H9 (cell line): ENCODE data around the gene TKFC. TPM values are rescaled to one million over a fixed set of nuclear protein-coding genes. Genes with fewer than 3 reads are reported as not detected.

Experiments
- DNase-seq: peaks from one replicate; pipeline ENCODE4 v3.0.0-alpha.2; 2017
- H2AFZ ChIP-seq: one replicate; pipeline ENCODE4 v1.6.1; 2013; ENCODE audit warnings: mild to moderate bottlenecking, low read length, control low read depth, moderate library complexity
- H2AK5ac ChIP-seq: 2 replicates; pipeline ENCODE4 v1.6.1; 2013; ENCODE audit warnings: low read length, control low read depth, mixed read lengths; ENCODE audit not compliant: insufficient read length
- H2BK120ac ChIP-seq: one replicate; pipeline ENCODE4 v1.6.1; 2013; ENCODE audit warnings: low read depth, mild to moderate bottlenecking, low read length, control low read depth, inconsistent platforms; ENCODE audit not compliant: poor library complexity, severe bottlenecking
- H2BK12ac ChIP-seq: 2 replicates; pipeline ENCODE4 v1.6.1; 2013; ENCODE audit warnings: low read length, control low read depth, mixed read lengths, low read depth; ENCODE audit not compliant: insufficient read length
- H2BK15ac ChIP-seq: 2 replicates; pipeline ENCODE4 v1.6.1; 2013; ENCODE audit warnings: low read depth, low read length, control low read depth
- H2BK20ac ChIP-seq: one replicate; pipeline ENCODE4 v1.6.1; 2013; ENCODE audit warnings: low read depth, mild to moderate bottlenecking, low read length, control low read depth, inconsistent platforms; ENCODE audit not compliant: poor library complexity, severe bottlenecking
- H2BK5ac ChIP-seq: 2 replicates; pipeline ENCODE4 v1.6.1; 2013; ENCODE audit warnings: low read length, control low read depth, mixed read lengths; ENCODE audit not compliant: insufficient read length
- H3K14ac ChIP-seq: 2 replicates; pipeline ENCODE4 v1.6.1; 2013; ENCODE audit warnings: low read length, control low read depth; ENCODE audit not compliant: insufficient read depth
- H3K18ac ChIP-seq: 2 replicates; pipeline ENCODE4 v1.6.1; 2013; ENCODE audit warnings: low read depth, mild to moderate bottlenecking, mixed read lengths, low read length, control low read depth; ENCODE audit not compliant: insufficient read length
- H3K23ac ChIP-seq: 2 replicates; pipeline ENCODE4 v1.6.1; 2013; ENCODE audit warnings: low read length, control low read depth, mixed read lengths, low read depth; ENCODE audit not compliant: insufficient read length
- H3K23me2 ChIP-seq: 2 replicates; pipeline ENCODE4 v1.6.1; 2013; ENCODE audit warnings: low read depth, mild to moderate bottlenecking, mixed read lengths, low read length, control low read depth; ENCODE audit not compliant: insufficient read length, poor library complexity, severe bottlenecking
- H3K27ac ChIP-seq: 2 replicates; pipeline ENCODE4 v1.5.1; 2013; ENCODE audit warnings: low read length, control low read depth, mixed read lengths, low read depth; ENCODE audit not compliant: insufficient read length
- H3K27me3 ChIP-seq: 2 replicates; pipeline ENCODE4 v1.6.1; 2013; ENCODE audit warnings: low read length, control low read depth, inconsistent platforms; ENCODE audit not compliant: insufficient read depth
- H3K4ac ChIP-seq: 2 replicates; pipeline ENCODE4 v1.6.1; 2013; ENCODE audit warnings: low read depth, mild to moderate bottlenecking, control low read depth, inconsistent platforms, low read length, moderate library complexity
- H3K4me1 ChIP-seq: 2 replicates; pipeline ENCODE4 v1.6.1; 2013; ENCODE audit warnings: low read length, control low read depth, inconsistent platforms; ENCODE audit not compliant: insufficient read depth
- H3K4me2 ChIP-seq: 2 replicates; pipeline ENCODE4 v1.6.1; 2013; ENCODE audit warnings: low read length, control low read depth, mixed read lengths; ENCODE audit not compliant: insufficient read length, insufficient read depth
- H3K56ac ChIP-seq: 2 replicates; pipeline ENCODE4 v1.6.1; 2013; ENCODE audit warnings: low read depth, mild to moderate bottlenecking, mixed read lengths, low read length, control low read depth; ENCODE audit not compliant: insufficient read length
- H3K79me1 ChIP-seq: 2 replicates; pipeline ENCODE4 v1.6.1; 2013; ENCODE audit warnings: low read depth, mild to moderate bottlenecking, moderate library complexity, low read length, control low read depth, inconsistent platforms; ENCODE audit not compliant: insufficient read depth, poor library complexity, severe bottlenecking
- H3K79me2 ChIP-seq: 2 replicates; pipeline ENCODE4 v1.6.1; 2013; ENCODE audit warnings: low read length, control low read depth, inconsistent platforms; ENCODE audit not compliant: insufficient read depth
- H3K9ac ChIP-seq: 2 replicates; pipeline ENCODE4 v1.6.1; 2013; ENCODE audit warnings: low read length, control low read depth, mixed read lengths; ENCODE audit not compliant: insufficient read length; ENCODE audit errors: extremely low read depth
- H3K9me3 ChIP-seq: one replicate; pipeline ENCODE4 v1.6.1; 2013; ENCODE audit warnings: low read depth, low read length, inconsistent platforms; ENCODE audit not compliant: control insufficient read depth
- H3T11ph ChIP-seq: one replicate; pipeline ENCODE4 v1.6.1; 2013; ENCODE audit warnings: mild to moderate bottlenecking, low read length, control low read depth, inconsistent platforms
- H4K20me1 ChIP-seq: one replicate; pipeline ENCODE4 v1.6.1; 2013; ENCODE audit not compliant: control insufficient read depth, insufficient read length, insufficient read depth
- H4K5ac ChIP-seq: 2 replicates; pipeline ENCODE4 v1.6.1; 2013; ENCODE audit warnings: low read depth, mild to moderate bottlenecking, mixed read lengths, low read length, control low read depth; ENCODE audit not compliant: insufficient read length
- H4K8ac ChIP-seq: replicated peaks from 2 replicates; pipeline ENCODE4 v1.6.1; 2013; ENCODE audit warnings: low read length, control low read depth, mixed read lengths, low read depth; ENCODE audit not compliant: insufficient read length
- H4K91ac ChIP-seq: 2 replicates; pipeline ENCODE4 v1.6.1; 2013; ENCODE audit warnings: low read depth, mild to moderate bottlenecking, moderate library complexity, mixed read lengths, low read length, control low read depth; ENCODE audit not compliant: insufficient read length
- H3K27ac Mint-ChIP-seq, 3 experiments: 2 replicates in 2 of 3; 3 replicates in 1 of 3; pipeline ENCODE4 v1.8.0; 2020 to 2021; ENCODE audit warnings: mixed read lengths in 3 of 3, mild to moderate bottlenecking in 1 of 3, moderate library complexity in 1 of 3
- H3K27me3 Mint-ChIP-seq: 2 replicates; pipeline ENCODE4 v1.8.0; 2021; ENCODE audit warnings: low read depth, mild to moderate bottlenecking, moderate library complexity, mixed read lengths
- H3K36me3 Mint-ChIP-seq, 3 experiments: 2 replicates in 2 of 3; 3 replicates in 1 of 3; pipeline ENCODE4 v1.8.0; 2020 to 2021; ENCODE audit warnings: low read depth in 3 of 3, mixed read lengths in 3 of 3; ENCODE audit not compliant: insufficient read depth in 1 of 3
- H3K4me1 Mint-ChIP-seq, 2 experiments: 2 replicates each; pipeline ENCODE4 v1.8.0; 2020; ENCODE audit warnings: mixed read lengths in 2 of 2
- H3K4me3 Mint-ChIP-seq, 2 experiments: 2 replicates in 1 of 2; 3 replicates in 1 of 2; pipeline ENCODE4 v1.8.0; 2020 to 2021; ENCODE audit warnings: mild to moderate bottlenecking in 2 of 2, mixed read lengths in 2 of 2, moderate library complexity in 1 of 2
- H3K9me3 Mint-ChIP-seq, 2 experiments: 2 replicates in 1 of 2; 3 replicates in 1 of 2; pipeline ENCODE4 v1.8.0; 2020; ENCODE audit warnings: mild to moderate bottlenecking in 2 of 2, mixed read lengths in 2 of 2, moderate library complexity in 1 of 2
- CTCF ChIP-seq: fragments of 200-600 bp; sonication (generic); conservative IDR thresholded peaks from 3 replicates; pipeline ENCODE4 v1.8.0; 2021; ENCODE audit warnings: antibody characterized with exemption, mild to moderate bottlenecking
- WGBS: extraction: QIAGEN DNeasy Blood & Tissue Kit; methylation state at CpG from one replicate; pipeline ENCODE4 v1.1.7; 2013; ENCODE audit warnings: missing lambda C conversion rate, low lambda C conversion rate, mixed read lengths; ENCODE audit not compliant: insufficient read length; ENCODE audit errors: extremely low coverage; 5-methylcytosine and 5-hydroxymethylcytosine counted together
- total RNA-seq: library from RNA; stranded (reverse); gene quantifications from 2 replicates; pipeline ENCODE4 v1.2.1, GENCODE V29; 2021

TKFC gene
- total RNA-seq, 1 experiment from 2014 or later, result 59.0 TPM

- H3K4me3 Mint-ChIP-seq, result no peak overlapping the region
- WGBS, result no CpG with 5 or more reads among the region's 6 CpGs
- no peaks in the 10 kb centered on the region for H3K79me2 ChIP-seq
- no peak overlapping the region for H2BK20ac ChIP-seq
- no peak overlapping the region for H3K4me2 ChIP-seq
- H3K14ac ChIP-seq, result no peak overlapping the region
- no peak overlapping the region for H4K5ac ChIP-seq
- H2AFZ ChIP-seq, result no peak overlapping the region
- H3K4me1 Mint-ChIP-seq, result peaks cover 2 to 12% of the 10 kb centered on the region in 2 experiments; a peak in 3 of 4 replicates
- H2BK120ac ChIP-seq, result no peak overlapping the region
- no peak for TF ChIP-seq CTCF
- no peak overlapping the region for H3K56ac ChIP-seq
- no peak overlapping the region for H2BK12ac ChIP-seq
- H3T11ph ChIP-seq, result no peak overlapping the region
- no peak overlapping the region for H3K4ac ChIP-seq
- H2BK5ac ChIP-seq, result no peak overlapping the region
- H3K27me3 Mint-ChIP-seq, result no peaks in the 10 kb centered on the region
- H3K23ac ChIP-seq, result no peak overlapping the region
- no peak overlapping the region for H4K91ac ChIP-seq
- no peak overlapping the region for H4K8ac ChIP-seq
- no peak overlapping the region for H3K27ac ChIP-seq
- H3K27ac Mint-ChIP-seq, result peak overlapping the region in 2 of 3 experiments; percentile 6 to 47; a peak in 1 of 7 replicates
- H4K20me1 ChIP-seq, result no peaks in the 10 kb centered on the region
- no peak overlapping the region for H3K18ac ChIP-seq
- H3K36me3 Mint-ChIP-seq, result peaks cover 32 to 45% (median 43%) of the 10 kb centered on the region in 3 experiments
- H3K23me2 ChIP-seq, result no peaks in the 10 kb centered on the region
- no peak overlapping the region for H3K9ac ChIP-seq
- no peak for DNase-seq
- no peaks in the 10 kb centered on the region for H3K4me1 ChIP-seq
- no peak overlapping the region for H2BK15ac ChIP-seq
- no peak overlapping the region for H2AK5ac ChIP-seq
- no peaks in the 10 kb centered on the region for H3K79me1 ChIP-seq
- peaks cover 15% of the 10 kb centered on the region for H3K9me3 ChIP-seq
- H3K27me3 ChIP-seq, result no peaks in the 10 kb centered on the region
- H3K9me3 Mint-ChIP-seq, result peaks cover 21 to 23% of the 10 kb centered on the region in 2 experiments
These were observed 44.6 kb downstream of the TKFC start for GRCh38 chr11:61377461-61378160.
